Measurements from ENCODE around the gene GPC6.

GPC6 gene

GRCh38 chr13:94113245-94113644, 886.6 kb downstream of the GPC6 start:
- no peak overlapping the region for H2AK5ac ChIP-seq (ENCODE audit: low read length)
- no peak overlapping the region for H3K4me3 ChIP-seq (ENCODE audit: low read length)
- no peak overlapping the region for H3K18ac ChIP-seq (ENCODE audit: low read length)
- no peak for DNase-seq
- H3K36me3 ChIP-seq (ENCODE audit: control insufficient read depth, insufficient read depth, low read length), result no peaks in the 10 kb centered on the region
- no peak overlapping the region for H3K23ac ChIP-seq (ENCODE audit: low read length)
- H3K27me3 ChIP-seq (ENCODE audit: insufficient read depth, low read length, poor library complexity), result no peaks in the 10 kb centered on the region
- no peaks in the 10 kb centered on the region for H3K79me1 ChIP-seq (ENCODE audit: low read length)
- peaks cover 2% of the 10 kb centered on the region for H3K4me1 ChIP-seq (ENCODE audit: control insufficient read depth, low read depth, low read length)
- no peak overlapping the region for H3K4me2 ChIP-seq (ENCODE audit: low read length)
- no peak overlapping the region for H3K56ac ChIP-seq (ENCODE audit: low read length)
- no peak overlapping the region for H3K27ac ChIP-seq (ENCODE audit: low read depth, low read length)
- H4K5ac ChIP-seq (ENCODE audit: low read length), result no peak overlapping the region
- no peak overlapping the region for H3K9ac ChIP-seq (ENCODE audit: low read length)
- no peak overlapping the region for H2BK5ac ChIP-seq (ENCODE audit: low read length)
- H3K4ac ChIP-seq (ENCODE audit: low read depth, low read length), result no peak overlapping the region
- H3K79me2 ChIP-seq (ENCODE audit: control insufficient read depth, insufficient read depth, low read length), result no peaks in the 10 kb centered on the region
- no peak overlapping the region for H4K8ac ChIP-seq (ENCODE audit: low read depth, low read length)
- no peak overlapping the region for H2BK120ac ChIP-seq (ENCODE audit: low read depth, low read length)
- H2BK15ac ChIP-seq (replicated peaks; ENCODE audit: low read depth), result no peak overlapping the region

- no peak overlapping the region for H3K27ac ChIP-seq (ENCODE audit: low read depth, low read length)
- no peak overlapping the region for H3K4ac ChIP-seq (ENCODE audit: low read depth, low read length)
- H3K18ac ChIP-seq (ENCODE audit: low read length), result no peak overlapping the region
- no peaks in the 10 kb centered on the region for H3K27me3 ChIP-seq (ENCODE audit: insufficient read depth, low read length, poor library complexity)
- H3K9ac ChIP-seq (ENCODE audit: low read length), result no peak overlapping the region
- no peaks in the 10 kb centered on the region for H3K79me1 ChIP-seq (ENCODE audit: low read length)
- DNase-seq, result no peak
- no peak overlapping the region for H3K4me2 ChIP-seq (ENCODE audit: low read length)
- no peak overlapping the region for H4K8ac ChIP-seq (ENCODE audit: low read depth, low read length)
- H3K23ac ChIP-seq (ENCODE audit: low read length), result no peak overlapping the region
- H2BK120ac ChIP-seq (ENCODE audit: low read depth, low read length), result no peak overlapping the region
- H2BK15ac ChIP-seq (replicated peaks; ENCODE audit: low read depth), result peak overlapping the region; percentile 5
- H2AK5ac ChIP-seq (ENCODE audit: low read length), result no peak overlapping the region
- no peak overlapping the region for H2BK5ac ChIP-seq (ENCODE audit: low read length)
- H3K79me2 ChIP-seq (ENCODE audit: control insufficient read depth, insufficient read depth, low read length), result no peaks in the 10 kb centered on the region
- H3K4me1 ChIP-seq (ENCODE audit: control insufficient read depth, low read depth, low read length), result peaks cover 2% of the 10 kb centered on the region
- H3K4me3 ChIP-seq (ENCODE audit: low read length), result no peak overlapping the region
- no peak overlapping the region for H4K5ac ChIP-seq (ENCODE audit: low read length)
- H3K36me3 ChIP-seq (ENCODE audit: control insufficient read depth, insufficient read depth, low read length), result no peaks in the 10 kb centered on the region
- H3K56ac ChIP-seq (ENCODE audit: low read length), result no peak overlapping the region
- no CpG with 5 or more reads among the region's 1 CpG for WGBS (ENCODE audit: extremely low coverage, insufficient coverage, low lambda C conversion rate)
Observed at GRCh38 chr13:94114166-94114565, 887.6 kb downstream of the GPC6 start.

GRCh38 chr13:94115054-94115453, 888.4 kb downstream of the GPC6 start:
- DNase-seq, result no peak

GRCh38 chr13:94119360-94119936, 892.8 kb downstream of the GPC6 start:
- Histone ChIP-seq H3K79me2 (ENCODE audit: control insufficient read depth, insufficient read depth, low read length) (no peaks in the 10 kb centered on the region), H3K27ac (ENCODE audit: low read depth, low read length) (no peak overlapping the region), H3K23ac (ENCODE audit: low read length) (no peak overlapping the region), H3K36me3 (ENCODE audit: control insufficient read depth, insufficient read depth, low read length) (no peaks in the 10 kb centered on the region), H3K4me2 (ENCODE audit: low read length) (no peak overlapping the region), H4K5ac (ENCODE audit: low read length) (no peak overlapping the region), H3K4ac (ENCODE audit: low read depth, low read length) (no peak overlapping the region), H3K18ac (ENCODE audit: low read length) (no peak overlapping the region), H2BK5ac (ENCODE audit: low read length) (no peak overlapping the region), H2BK120ac (ENCODE audit: low read depth, low read length) (no peak overlapping the region), H3K4me1 (ENCODE audit: control insufficient read depth, low read depth, low read length) (no peaks in the 10 kb centered on the region), H3K56ac (ENCODE audit: low read length) (no peak overlapping the region), H3K79me1 (ENCODE audit: low read length) (no peaks in the 10 kb centered on the region), H4K8ac (ENCODE audit: low read depth, low read length) (no peak overlapping the region), H3K27me3 (ENCODE audit: insufficient read depth, low read length, poor library complexity) (no peaks in the 10 kb centered on the region), H3K9ac (ENCODE audit: low read length) (no peak overlapping the region), H2BK15ac (replicated peaks; ENCODE audit: low read depth) (no peak overlapping the region), H3K4me3 (ENCODE audit: low read length) (no peak overlapping the region), H2AK5ac (ENCODE audit: low read length) (no peak overlapping the region)
- no CpG with 5 or more reads among the region's 7 CpGs for WGBS (ENCODE audit: extremely low coverage, insufficient coverage, low lambda C conversion rate)
- DNase-seq, result no peak

More at GRCh38 chr13:94115054-94115453, 888.4 kb downstream of the GPC6 start:
- Histone ChIP-seq H4K5ac (ENCODE audit: low read length) (no peak overlapping the region), H3K4me1 (ENCODE audit: control insufficient read depth, low read depth, low read length) (peaks cover 2% of the 10 kb centered on the region), H2BK15ac (replicated peaks; ENCODE audit: low read depth) (no peak overlapping the region), H2BK120ac (ENCODE audit: low read depth, low read length) (no peak overlapping the region), H2AK5ac (ENCODE audit: low read length) (no peak overlapping the region), H3K4me2 (ENCODE audit: low read length) (no peak overlapping the region), H2BK5ac (ENCODE audit: low read length) (no peak overlapping the region), H3K23ac (ENCODE audit: low read length) (no peak overlapping the region), H4K8ac (ENCODE audit: low read depth, low read length) (no peak overlapping the region), H3K36me3 (ENCODE audit: control insufficient read depth, insufficient read depth, low read length) (no peaks in the 10 kb centered on the region), H3K79me1 (ENCODE audit: low read length) (no peaks in the 10 kb centered on the region), H3K9ac (ENCODE audit: low read length) (no peak overlapping the region), H3K79me2 (ENCODE audit: control insufficient read depth, insufficient read depth, low read length) (no peaks in the 10 kb centered on the region), H3K4me3 (ENCODE audit: low read length) (no peak overlapping the region), H3K27me3 (ENCODE audit: insufficient read depth, low read length, poor library complexity) (no peaks in the 10 kb centered on the region), H3K27ac (ENCODE audit: low read depth, low read length) (no peak overlapping the region), H3K4ac (ENCODE audit: low read depth, low read length) (no peak overlapping the region), H3K18ac (ENCODE audit: low read length) (peak overlapping the region; percentile 51), H3K56ac (ENCODE audit: low read length) (no peak overlapping the region)
- WGBS (ENCODE audit: extremely low coverage, insufficient coverage, low lambda C conversion rate), result no CpG with 5 or more reads among the region's 1 CpG

- Histone ChIP-seq H3K27me3 (ENCODE audit: insufficient read depth, low read length, poor library complexity) (no peaks in the 10 kb centered on the region), H3K4me2 (ENCODE audit: low read length) (no peak overlapping the region), H3K23ac (ENCODE audit: low read length) (no peak overlapping the region), H2AK5ac (ENCODE audit: low read length) (no peak overlapping the region), H3K79me2 (ENCODE audit: control insufficient read depth, insufficient read depth, low read length) (no peaks in the 10 kb centered on the region), H4K8ac (ENCODE audit: low read depth, low read length) (no peak overlapping the region), H3K27ac (ENCODE audit: low read depth, low read length) (no peak overlapping the region), H2BK5ac (ENCODE audit: low read length) (no peak overlapping the region), H3K4me1 (ENCODE audit: control insufficient read depth, low read depth, low read length) (no peaks in the 10 kb centered on the region), H3K4me3 (ENCODE audit: low read length) (no peak overlapping the region), H2BK15ac (replicated peaks; ENCODE audit: low read depth) (no peak overlapping the region), H2BK120ac (ENCODE audit: low read depth, low read length) (no peak overlapping the region), H4K5ac (ENCODE audit: low read length) (no peak overlapping the region), H3K4ac (ENCODE audit: low read depth, low read length) (no peak overlapping the region), H3K79me1 (ENCODE audit: low read length) (no peaks in the 10 kb centered on the region), H3K9ac (ENCODE audit: low read length) (no peak overlapping the region), H3K56ac (ENCODE audit: low read length) (no peak overlapping the region), H3K18ac (ENCODE audit: low read length) (no peak overlapping the region), H3K36me3 (ENCODE audit: control insufficient read depth, insufficient read depth, low read length) (no peaks in the 10 kb centered on the region)
- DNase-seq, result no peak
- WGBS (ENCODE audit: extremely low coverage, insufficient coverage, low lambda C conversion rate), result no CpG with 5 or more reads among the region's 2 CpGs
Observed at GRCh38 chr13:94120878-94121277, 894.3 kb downstream of the GPC6 start.

- H3K4me3 ChIP-seq (ENCODE audit: low read length), result no peak overlapping the region
- no CpG with 5 or more reads among the region's 1 CpG for WGBS (ENCODE audit: extremely low coverage, insufficient coverage, low lambda C conversion rate)
- no peak for DNase-seq
Observed at GRCh38 chr13:94121686-94122085, 895.1 kb downstream of the GPC6 start.

More at GRCh38 chr13:94121686-94122085, 895.1 kb downstream of the GPC6 start:
- no peak overlapping the region for H4K5ac ChIP-seq (ENCODE audit: low read length)
- H3K36me3 ChIP-seq (ENCODE audit: control insufficient read depth, insufficient read depth, low read length), result no peaks in the 10 kb centered on the region
- no peaks in the 10 kb centered on the region for H3K4me1 ChIP-seq (ENCODE audit: control insufficient read depth, low read depth, low read length)
- H3K79me2 ChIP-seq (ENCODE audit: control insufficient read depth, insufficient read depth, low read length), result no peaks in the 10 kb centered on the region
- H3K4me2 ChIP-seq (ENCODE audit: low read length), result no peak overlapping the region
- H3K27me3 ChIP-seq (ENCODE audit: insufficient read depth, low read length, poor library complexity), result no peaks in the 10 kb centered on the region
- no peak overlapping the region for H2BK5ac ChIP-seq (ENCODE audit: low read length)
- no peak overlapping the region for H3K18ac ChIP-seq (ENCODE audit: low read length)
- H2BK120ac ChIP-seq (ENCODE audit: low read depth, low read length), result no peak overlapping the region
- H3K27ac ChIP-seq (ENCODE audit: low read depth, low read length), result no peak overlapping the region
- H3K79me1 ChIP-seq (ENCODE audit: low read length), result no peaks in the 10 kb centered on the region
- H3K4ac ChIP-seq (ENCODE audit: low read depth, low read length), result no peak overlapping the region
- H3K56ac ChIP-seq (ENCODE audit: low read length), result no peak overlapping the region
- H2BK15ac ChIP-seq (replicated peaks; ENCODE audit: low read depth), result no peak overlapping the region
- no peak overlapping the region for H2AK5ac ChIP-seq (ENCODE audit: low read length)
- H4K8ac ChIP-seq (ENCODE audit: low read depth, low read length), result no peak overlapping the region
- no peak overlapping the region for H3K9ac ChIP-seq (ENCODE audit: low read length)
- H3K23ac ChIP-seq (ENCODE audit: low read length), result no peak overlapping the region

All from mesendoderm (in vitro differentiated cells).